ENCODE data around the gene MPND.

DNA sequence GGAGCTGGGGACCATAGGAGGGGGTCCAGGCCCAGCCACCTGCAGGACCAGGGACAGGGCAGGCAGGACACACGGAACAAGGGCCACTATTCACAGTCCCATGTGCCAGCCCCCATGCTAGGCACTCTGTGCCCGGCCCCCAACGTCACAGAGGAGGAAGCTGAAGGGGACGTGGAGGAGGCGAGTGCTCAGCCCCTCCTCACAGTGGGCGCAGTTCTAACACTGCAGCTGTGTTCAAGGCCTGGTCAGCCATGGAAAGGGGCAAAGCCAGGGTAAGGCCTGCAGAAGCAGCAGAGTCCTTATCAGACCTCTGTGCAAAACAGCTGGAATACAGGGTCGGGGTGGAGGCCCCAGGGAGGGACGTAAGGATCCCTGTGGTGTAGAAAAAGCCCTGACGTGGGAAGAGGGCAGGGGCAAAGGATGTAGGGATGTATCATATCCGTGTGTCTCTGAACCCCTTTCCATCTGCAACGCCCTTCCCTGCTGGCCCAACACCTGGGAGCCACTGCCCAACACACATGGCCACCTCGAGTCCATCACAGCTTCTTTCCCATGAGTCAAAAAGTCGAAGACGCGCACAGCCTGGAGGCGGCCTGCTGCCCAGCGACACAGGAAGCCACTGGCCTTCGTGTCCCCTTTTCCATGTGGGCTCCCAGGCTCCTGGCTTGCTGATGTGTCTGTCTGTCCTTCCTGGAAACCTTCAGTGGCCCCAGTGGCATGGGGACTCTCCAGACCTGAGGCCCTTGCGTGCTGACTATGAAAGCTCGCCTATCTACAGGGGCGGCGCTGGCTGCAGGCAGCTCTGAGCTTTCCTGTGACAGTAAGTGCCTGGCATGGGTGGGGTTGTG lies 29.0 kb downstream of the MPND start:
- TF ChIP-seq POLR2A (IDR thresholded peaks at IDR 0.05), result no peak
- no peak for TF ChIP-seq CTCF (IDR thresholded peaks at IDR 0.05)

All from stomach (tissue), 4 donors.